Epidermal melanocyte (primary cell): ENCODE results near the gene RPL32.
"Not testable (repeated sequence)": the region's sequence is repeated elsewhere in the genome, so short reads cannot be mapped to it uniquely, and the experiment has no call there.

Source experiments
- DNase-seq: peaks from one replicate; pipeline ENCODE4 v3.0.0; 2011; ENCODE audit warnings: low spot score; ENCODE audit not compliant: insufficient read length

Gene RPL32

GRCh38 chr3:12841149-12841969, at the start of gene RPL32:
Gene RPL32 (minus strand): TSS chr3:12841565. CDS start chr3:12840237, 1,328 bp downstream.
- DNase-seq: peak; percentile 74

- no peak for DNase-seq
Observed at GRCh38 chr3:12890610-12891390, 49.4 kb upstream of the RPL32 start.

DNA sequence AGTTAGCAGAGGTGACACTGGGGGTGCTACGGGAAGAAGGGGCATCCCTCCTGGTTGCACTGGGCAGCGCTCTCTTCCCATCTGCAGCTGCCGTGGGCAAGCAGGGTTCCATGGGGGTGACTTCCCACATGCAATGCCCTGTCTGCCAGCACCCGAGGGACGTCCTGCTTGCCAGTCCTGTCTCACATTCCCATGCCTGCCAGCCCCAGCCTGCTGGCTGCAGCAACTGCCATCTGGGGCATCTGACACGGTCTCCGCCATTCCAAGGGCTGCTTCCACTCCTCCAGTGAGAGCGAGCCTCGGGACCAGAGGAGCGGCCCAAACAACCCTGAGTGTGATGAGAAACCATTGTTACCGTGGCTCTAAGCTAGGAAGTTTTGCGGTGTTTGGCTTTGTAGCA, 45.4 kb upstream of the RPL32 start:
- DNase-seq: no peak

GRCh38 chr3:12886106-12886679, 44.8 kb upstream of the RPL32 start:
- DNase-seq: no peak

DNA sequence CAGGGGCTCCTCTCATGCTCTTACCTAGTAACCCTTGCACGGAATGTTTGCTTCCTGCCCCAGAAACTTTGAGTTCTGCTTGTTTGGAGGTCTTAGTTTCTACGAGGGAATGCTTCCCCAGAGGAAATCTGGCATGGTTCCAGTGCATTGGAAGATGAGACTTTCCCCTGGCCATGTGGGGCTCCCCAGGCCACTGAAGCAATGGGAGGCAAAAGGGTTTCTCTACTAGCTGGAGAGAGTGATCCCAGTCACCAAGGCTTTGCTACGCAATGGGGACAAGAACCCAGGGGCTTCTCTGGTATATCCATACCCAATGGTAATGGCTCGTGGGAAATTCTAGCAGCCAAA, 44.2 kb upstream of the RPL32 start:
- DNase-seq: no peak

DNA sequence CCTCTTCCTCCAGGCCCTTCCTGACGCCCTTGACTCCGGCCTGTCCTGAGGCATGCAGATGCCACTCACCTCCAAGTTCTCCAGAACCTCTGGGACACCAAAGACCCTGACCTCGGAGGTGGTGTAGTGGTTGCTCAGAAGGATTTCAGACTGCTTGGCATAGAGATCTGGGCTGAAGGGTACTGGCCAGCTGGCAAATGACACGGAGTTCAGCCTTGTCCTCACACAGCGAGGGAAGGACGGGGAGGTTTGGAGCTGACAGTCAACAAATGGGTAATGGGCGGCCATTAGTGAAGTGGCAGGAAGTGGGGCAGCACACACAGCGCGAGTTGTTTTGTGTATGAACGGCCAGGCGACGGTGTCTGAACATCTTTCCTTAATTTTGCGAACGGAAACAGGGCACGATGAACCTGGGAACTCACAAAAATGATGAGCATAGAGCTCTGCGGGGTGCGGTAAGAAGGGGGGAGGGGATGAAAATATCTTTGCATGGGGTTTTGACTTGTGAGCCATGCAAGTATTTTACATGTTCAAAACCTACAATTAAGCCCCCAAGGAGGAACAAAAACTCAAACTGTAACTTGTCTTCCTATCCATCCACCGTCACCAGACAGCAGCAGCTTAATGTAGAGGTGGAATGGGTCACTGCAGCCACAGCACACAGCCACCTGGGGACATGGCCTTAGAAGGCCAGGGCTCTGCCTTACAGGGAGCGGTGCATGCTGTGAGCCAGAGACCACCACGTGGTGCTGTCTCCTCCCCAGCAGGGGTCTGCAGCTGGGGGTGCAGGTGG, 43.6 kb upstream of the RPL32 start:
- DNase-seq: no peak

- peak; percentile 76 for DNase-seq
Observed at GRCh38 chr3:12884186-12884680, 42.9 kb upstream of the RPL32 start.

DNA sequence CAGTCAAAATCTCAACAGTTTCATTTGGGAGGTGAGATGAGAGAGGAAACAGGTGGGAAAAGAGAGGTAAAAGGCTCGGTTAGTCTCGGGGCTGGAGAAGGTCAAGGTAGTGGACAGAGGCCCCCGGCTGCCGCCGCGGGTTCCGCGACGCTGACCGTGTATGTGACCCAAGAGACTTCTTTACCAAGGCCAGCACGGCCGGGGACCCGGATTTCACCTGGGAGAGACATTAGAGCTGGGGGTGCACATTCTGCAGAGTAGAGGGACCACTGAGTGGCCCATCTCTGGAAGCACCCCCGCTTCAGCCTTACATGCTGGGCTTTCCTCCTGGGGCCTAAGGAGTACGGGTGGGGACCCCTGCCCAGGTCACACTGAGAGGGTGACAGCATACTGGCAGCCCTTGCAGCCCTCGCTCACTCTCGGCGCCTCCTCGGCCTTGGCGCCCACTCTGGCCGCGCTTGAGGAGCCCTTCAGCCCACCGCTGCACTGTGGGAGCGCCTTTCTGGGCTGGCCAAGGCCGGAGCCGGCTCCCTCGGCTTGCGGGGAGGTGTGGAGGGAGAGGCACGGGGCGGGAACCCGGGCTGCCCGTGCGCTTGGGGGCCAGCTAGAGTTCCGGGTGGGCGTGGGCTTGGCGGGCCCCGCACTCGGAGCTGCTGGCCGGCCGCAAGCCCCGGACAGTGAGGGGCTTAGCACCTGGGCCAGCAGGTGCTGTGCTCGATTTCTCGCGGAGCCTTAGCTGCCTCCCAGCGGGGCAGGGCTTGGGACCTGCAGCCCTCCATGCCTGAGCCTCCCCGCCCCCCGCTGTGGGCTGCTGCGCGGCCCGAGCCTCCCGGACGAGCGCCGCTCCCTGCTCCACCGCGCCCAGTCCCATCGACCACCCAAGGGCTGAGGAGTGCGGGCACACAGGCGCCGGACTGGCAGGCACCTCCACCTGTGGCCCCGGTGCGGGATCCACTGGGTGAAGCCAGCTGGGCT, 41.3 kb upstream of the RPL32 start:
- no peak for DNase-seq

DNA sequence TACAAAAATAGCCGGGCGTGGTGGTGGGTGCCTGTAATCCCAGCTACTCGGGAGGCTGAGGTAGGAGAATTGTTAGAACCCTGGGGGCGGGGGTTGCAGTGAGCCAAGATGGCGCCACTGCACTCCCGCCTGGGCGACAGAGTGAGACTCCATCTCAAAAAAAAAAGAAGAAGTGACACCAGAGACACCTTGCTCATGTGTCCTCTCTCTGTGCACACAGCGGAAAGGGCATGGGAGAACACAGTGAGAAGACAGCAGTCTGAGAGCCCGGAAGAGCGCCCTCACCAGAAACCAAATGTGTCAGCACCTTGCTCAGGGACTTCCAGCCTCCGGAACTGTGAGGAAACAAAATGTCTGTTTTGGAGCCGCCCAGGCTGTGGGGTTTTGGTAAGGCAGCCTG, 40.5 kb upstream of the RPL32 start:
- DNase-seq: not testable (repeated sequence)

- no peak for DNase-seq
Observed at GRCh38 chr3:12879191-12879815, 37.9 kb upstream of the RPL32 start.

GRCh38 chr3:12878758-12879157, 37.4 kb upstream of the RPL32 start:
- DNase-seq: not testable (repeated sequence)

GRCh38 chr3:12878141-12878574, 36.8 kb upstream of the RPL32 start:
- no peak for DNase-seq

DNA sequence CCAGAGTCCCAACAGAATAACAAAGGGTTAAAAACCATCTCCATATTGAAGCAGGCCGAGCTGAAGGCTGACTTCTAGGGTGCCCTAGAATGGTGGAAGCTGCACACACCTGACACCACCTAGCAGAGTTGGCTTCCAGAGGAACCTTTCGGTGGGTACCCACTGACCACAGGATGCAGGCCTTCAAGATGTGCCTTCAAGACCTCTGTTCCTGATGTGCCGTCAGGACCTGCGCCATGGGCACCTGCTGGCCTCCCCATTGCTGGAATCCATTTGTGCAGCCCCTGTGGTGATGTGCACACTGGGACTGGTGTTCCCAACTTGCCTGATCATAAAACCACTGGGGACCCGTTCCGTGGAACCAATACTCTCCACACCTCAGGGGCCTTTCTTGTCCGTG, 35.7 kb upstream of the RPL32 start:
- no peak for DNase-seq

DNA sequence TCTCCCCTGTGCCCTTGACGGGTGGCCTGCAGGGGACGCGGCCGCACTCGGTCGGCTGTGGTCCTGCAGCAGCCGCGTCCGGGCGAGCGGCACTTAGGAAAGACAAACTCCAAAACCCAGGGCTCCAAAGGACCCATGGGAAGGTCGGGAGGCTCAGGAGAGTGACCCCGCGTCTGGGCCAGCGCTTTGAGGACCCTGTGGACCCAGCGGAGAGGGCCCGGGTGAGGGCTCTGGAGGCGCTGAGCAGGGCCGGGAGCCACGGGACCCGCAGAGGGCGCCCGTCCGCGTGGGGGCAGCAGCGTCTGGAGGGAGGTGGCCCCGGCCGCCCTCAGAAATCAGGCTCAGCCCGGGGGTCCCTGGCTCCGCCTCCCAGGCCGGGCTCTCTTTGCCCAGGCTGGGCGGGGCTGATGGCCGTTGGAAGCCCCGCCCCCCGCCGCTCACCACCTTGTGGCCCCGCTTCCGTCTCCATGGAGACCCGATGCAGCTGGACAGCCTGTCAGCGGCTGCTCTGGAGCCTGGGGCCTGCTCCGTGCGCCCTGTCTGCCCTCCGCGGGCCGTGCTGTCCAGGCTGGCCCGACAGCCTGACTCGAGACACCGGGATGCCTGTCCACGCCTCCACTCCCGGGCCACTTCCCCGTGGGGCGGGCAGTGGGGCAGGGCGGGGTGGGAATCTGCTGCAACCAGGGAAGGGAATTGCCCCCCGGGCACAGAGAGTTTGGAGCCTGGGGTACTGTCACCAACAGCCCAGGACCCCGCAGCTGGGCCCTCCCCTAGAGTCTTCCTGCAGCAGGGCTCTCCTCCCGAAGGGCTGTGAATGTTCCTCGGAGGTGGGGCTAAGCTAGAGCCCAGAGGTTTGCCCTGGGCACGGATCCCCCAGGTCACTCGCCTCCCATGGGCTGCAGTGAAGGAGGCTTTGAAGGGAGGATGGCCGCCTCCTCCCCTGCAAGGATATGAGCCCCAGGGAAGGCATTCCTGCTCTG, 34.8 kb upstream of the RPL32 start:
- no peak for DNase-seq

GRCh38 chr3:12871404-12871983, 30.1 kb upstream of the RPL32 start:
- no peak for DNase-seq

- no peak for DNase-seq
Observed at GRCh38 chr3:12870942-12871341, 29.6 kb upstream of the RPL32 start.

DNA sequence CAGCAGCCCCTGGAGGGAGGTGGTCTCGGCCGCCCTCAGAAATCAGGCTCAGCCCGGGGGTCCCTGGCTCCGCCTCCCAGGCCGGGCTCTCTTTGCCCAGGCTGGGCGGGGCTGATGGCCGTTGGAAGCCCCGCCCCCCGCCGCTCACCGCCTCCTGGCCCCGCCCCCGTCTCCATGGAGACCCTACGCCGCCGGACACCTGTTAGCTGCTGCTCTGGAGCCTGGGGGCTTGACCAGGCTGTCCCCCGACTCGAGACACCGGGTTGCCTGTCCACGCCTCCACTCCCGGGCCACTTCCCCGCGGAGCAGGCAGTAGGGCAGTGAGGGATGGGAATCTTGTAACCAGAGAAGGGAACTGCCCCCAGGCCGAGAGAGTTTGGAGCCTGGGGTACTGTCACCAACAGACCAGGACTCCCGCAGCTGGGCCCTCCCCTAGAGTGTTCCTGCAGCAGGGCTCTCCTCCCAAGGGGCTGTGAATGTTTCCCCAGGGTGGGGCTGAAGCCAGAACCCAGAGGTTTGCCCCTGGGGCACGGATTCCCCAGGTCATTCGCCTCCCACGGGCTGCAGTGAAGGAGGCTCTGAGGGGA, 27.8 kb upstream of the RPL32 start:
- DNase-seq: no peak
